ENCODE measurements around the gene CAPN14. TPM values are rescaled to one million over a fixed set of nuclear protein-coding genes. Genes with fewer than 3 reads are reported as not detected.

The CAPN14 gene
- total RNA-seq, 4 donors from 2014 or later = not detected

GRCh38 chr2:31251018-31251417 lies 33.7 kb upstream of the CAPN14 start:
- H3K27me3 ChIP-seq = no peaks in the 10 kb centered on the region
- intact Hi-C loops (cut with DNase I; ENCODE audit: low total_unique reads) = no loop called here
- H3K9me3 ChIP-seq = no peaks in the 10 kb centered on the region
- no peak overlapping the region for H3K4me3 ChIP-seq
- H3K4me1 ChIP-seq = peaks cover 0 to 7% of the 10 kb centered on the region in 2 donors
- peak overlapping the region in 1 of 4 donors; percentile 28 for H3K27ac ChIP-seq
- in situ Hi-C loops (cut with MboI; ENCODE audit: low sequenced_read_pairs in 4 of 4) = no loop called here
- DNase-seq (no peak), ATAC-seq (peak; percentile 24 to 47)
- H3K36me3 ChIP-seq = no peaks in the 10 kb centered on the region
- TF ChIP-seq POLR2A (IDR thresholded peaks at IDR 0.05) (no peak), CTCF (IDR thresholded peaks at IDR 0.05 in 4 of 5, conservative IDR thresholded peaks at IDR 0.05 in 1 of 5) (no peak)

GRCh38 chr2:31249009-31249690 lies 31.8 kb upstream of the CAPN14 start:
- Histone ChIP-seq H3K4me1 (peaks cover 0 to 7% of the 10 kb centered on the region in 2 donors), H3K9me3 (no peaks in the 10 kb centered on the region), H3K4me3 (no peak overlapping the region), H3K27me3 (no peaks in the 10 kb centered on the region), H3K36me3 (no peaks in the 10 kb centered on the region), H3K27ac (no peak overlapping the region)
- no peak for DNase-seq
- intact Hi-C loops (cut with DNase I; ENCODE audit: low total_unique reads) = no loop called here
- in situ Hi-C loops (cut with MboI; ENCODE audit: low sequenced_read_pairs in 4 of 4) = no loop called here
- TF ChIP-seq CTCF (IDR thresholded peaks at IDR 0.05 in 4 of 5, conservative IDR thresholded peaks at IDR 0.05 in 1 of 5) = no peak
- no peak for TF ChIP-seq POLR2A (IDR thresholded peaks at IDR 0.05)
- no peak for ATAC-seq

- H3K4me1 ChIP-seq = peaks cover 0 to 7% of the 10 kb centered on the region in 2 donors
- H3K9me3 ChIP-seq = no peaks in the 10 kb centered on the region
- DNase-seq (no peak), ATAC-seq (no peak)
- H3K36me3 ChIP-seq = no peaks in the 10 kb centered on the region
- no peak overlapping the region for H3K27ac ChIP-seq
- intact Hi-C loops (cut with DNase I; ENCODE audit: low total_unique reads) = no loop called here
- TF ChIP-seq POLR2A (IDR thresholded peaks at IDR 0.05) = no peak
- TF ChIP-seq CTCF (IDR thresholded peaks at IDR 0.05 in 4 of 5, conservative IDR thresholded peaks at IDR 0.05 in 1 of 5) = no peak
- no peaks in the 10 kb centered on the region for H3K27me3 ChIP-seq
- no peak overlapping the region for H3K4me3 ChIP-seq
- in situ Hi-C loops (cut with MboI; ENCODE audit: low sequenced_read_pairs in 4 of 4) = no loop called here
Observed at GRCh38 chr2:31248139-31248538, 30.8 kb upstream of the CAPN14 start.

GRCh38 chr2:31247711-31248110 lies 30.4 kb upstream of the CAPN14 start:
- H3K27ac ChIP-seq = no peak overlapping the region
- no peaks in the 10 kb centered on the region for H3K36me3 ChIP-seq
- intact Hi-C loops (cut with DNase I; ENCODE audit: low total_unique reads) (no loop called here), in situ Hi-C loops (cut with MboI; ENCODE audit: low sequenced_read_pairs in 4 of 4) (no loop called here)
- TF ChIP-seq CTCF (IDR thresholded peaks at IDR 0.05 in 4 of 5, conservative IDR thresholded peaks at IDR 0.05 in 1 of 5) = no peak
- TF ChIP-seq POLR2A (IDR thresholded peaks at IDR 0.05) = no peak
- DNase-seq (no peak), ATAC-seq (no peak)
- H3K4me1 ChIP-seq = peaks cover 0 to 7% of the 10 kb centered on the region in 2 donors
- H3K9me3 ChIP-seq = no peaks in the 10 kb centered on the region
- no peaks in the 10 kb centered on the region for H3K27me3 ChIP-seq
- H3K4me3 ChIP-seq = no peak overlapping the region

Data from gastrocnemius medialis (tissue), 4 donors.